ENCODE measurements around the gene CSTPP1. TPM values are rescaled to one million over a fixed set of nuclear protein-coding genes. Genes with fewer than 3 reads are reported as not detected.

The CSTPP1 gene
- polyA plus RNA-seq, 1 donor (not counting 4 experiments of a cell fraction or from before 2014, with no cell fraction given): 20.0 TPM

- FAIRE-seq (no peak), DNase-seq (ENCODE audit: low read depth, low spot score) (no peak)
- dilution Hi-C loops (cut with MboI; ENCODE audit: extremely low pct_ligation_motif_present, low sequenced_read_pairs): no loop called here
- no peak overlapping the region for H2AFZ ChIP-seq (ENCODE audit: control insufficient read depth, low read length)
- H3K4me1 ChIP-seq (ENCODE audit: control insufficient read depth, extremely low read depth, insufficient read depth, low read length): peaks cover 5% of the 10 kb centered on the region
- no peaks in the 10 kb centered on the region for H3K9me1 ChIP-seq (ENCODE audit: control insufficient read depth, extremely low read depth, insufficient read depth, low read length)
- H3K9me3 ChIP-seq (ENCODE audit: control insufficient read depth, low read depth, low read length): no peaks in the 10 kb centered on the region
- TF ChIP-seq CTCF (optimal IDR thresholded peaks at IDR 0.05 in 1 of 3, IDR thresholded peaks at IDR 0.05 in 1 of 3, conservative IDR thresholded peaks at IDR 0.05 in 1 of 3; ENCODE audit: extremely low read depth in 1 of 3, insufficient read depth in 2 of 3, low read length in 3 of 3) (no peak), EZH2 (IDR thresholded peaks at IDR 0.05; ENCODE audit: low read length) (no peak)
- H3K4me2 ChIP-seq (ENCODE audit: control insufficient read depth, extremely low read depth, insufficient read depth, low read depth, low read length): no peak overlapping the region
- no peak overlapping the region for H3K4me3 ChIP-seq (ENCODE audit: control insufficient read depth in 2 of 3, extremely low read depth in 1 of 3, insufficient read depth in 2 of 3, low read depth in 1 of 3, low read length in 3 of 3)
- H3K27ac ChIP-seq (ENCODE audit: control insufficient read depth, insufficient read depth, low read length): no peak overlapping the region
- no peaks in the 10 kb centered on the region for H4K20me1 ChIP-seq (ENCODE audit: control insufficient read depth, extremely low read depth, insufficient read depth, low read length)
- no peaks in the 10 kb centered on the region for H3K36me3 ChIP-seq (ENCODE audit: control insufficient read depth in 2 of 2, extremely low read depth in 1 of 2, insufficient read depth in 2 of 2, low read length in 2 of 2)
- H3K9ac ChIP-seq (ENCODE audit: control insufficient read depth, extremely low read depth, insufficient read depth, low read length): no peak overlapping the region
- no peaks in the 10 kb centered on the region for H3K79me2 ChIP-seq (ENCODE audit: control insufficient read depth, insufficient read depth, low read length)
- no peaks in the 10 kb centered on the region for H3K27me3 ChIP-seq (ENCODE audit: control insufficient read depth, extremely low read depth, insufficient read depth, low read length)
Observed at GRCh38 chr11:46983598-46983997, 47.0 kb downstream of the CSTPP1 start.

GRCh38 chr11:46984548-46984947, 48.0 kb downstream of the CSTPP1 start:
- H3K4me2 ChIP-seq (ENCODE audit: control insufficient read depth, extremely low read depth, insufficient read depth, low read depth, low read length): no peak overlapping the region
- no peaks in the 10 kb centered on the region for H3K9me1 ChIP-seq (ENCODE audit: control insufficient read depth, extremely low read depth, insufficient read depth, low read length)
- no peak overlapping the region for H3K27ac ChIP-seq (ENCODE audit: control insufficient read depth, insufficient read depth, low read length)
- H3K9me3 ChIP-seq (ENCODE audit: control insufficient read depth, low read depth, low read length): no peaks in the 10 kb centered on the region
- no peaks in the 10 kb centered on the region for H3K27me3 ChIP-seq (ENCODE audit: control insufficient read depth, extremely low read depth, insufficient read depth, low read length)
- FAIRE-seq (no peak), DNase-seq (ENCODE audit: low read depth, low spot score) (no peak)
- no peaks in the 10 kb centered on the region for H4K20me1 ChIP-seq (ENCODE audit: control insufficient read depth, extremely low read depth, insufficient read depth, low read length)
- H3K9ac ChIP-seq (ENCODE audit: control insufficient read depth, extremely low read depth, insufficient read depth, low read length): no peak overlapping the region
- dilution Hi-C loops (cut with MboI; ENCODE audit: extremely low pct_ligation_motif_present, low sequenced_read_pairs): no loop called here
- H3K36me3 ChIP-seq (ENCODE audit: control insufficient read depth in 2 of 2, extremely low read depth in 1 of 2, insufficient read depth in 2 of 2, low read length in 2 of 2): no peaks in the 10 kb centered on the region
- no peak overlapping the region for H2AFZ ChIP-seq (ENCODE audit: control insufficient read depth, low read length)
- no peaks in the 10 kb centered on the region for H3K79me2 ChIP-seq (ENCODE audit: control insufficient read depth, insufficient read depth, low read length)
- peaks cover 5% of the 10 kb centered on the region for H3K4me1 ChIP-seq (ENCODE audit: control insufficient read depth, extremely low read depth, insufficient read depth, low read length)
- no peak overlapping the region for H3K4me3 ChIP-seq (ENCODE audit: control insufficient read depth in 2 of 3, extremely low read depth in 1 of 3, insufficient read depth in 2 of 3, low read depth in 1 of 3, low read length in 3 of 3)
- TF ChIP-seq EZH2 (IDR thresholded peaks at IDR 0.05; ENCODE audit: low read length) (no peak), CTCF (optimal IDR thresholded peaks at IDR 0.05 in 1 of 3, IDR thresholded peaks at IDR 0.05 in 1 of 3, conservative IDR thresholded peaks at IDR 0.05 in 1 of 3; ENCODE audit: extremely low read depth in 1 of 3, insufficient read depth in 2 of 3, low read length in 3 of 3) (no peak)
